Measurements from ENCODE around the gene SMCO3. TPM values are rescaled to one million over a fixed set of nuclear protein-coding genes. Genes with fewer than 3 reads are reported as not detected.

Gene SMCO3
- total RNA-seq, 1 donor from 2014 or later = not detected

DNA sequence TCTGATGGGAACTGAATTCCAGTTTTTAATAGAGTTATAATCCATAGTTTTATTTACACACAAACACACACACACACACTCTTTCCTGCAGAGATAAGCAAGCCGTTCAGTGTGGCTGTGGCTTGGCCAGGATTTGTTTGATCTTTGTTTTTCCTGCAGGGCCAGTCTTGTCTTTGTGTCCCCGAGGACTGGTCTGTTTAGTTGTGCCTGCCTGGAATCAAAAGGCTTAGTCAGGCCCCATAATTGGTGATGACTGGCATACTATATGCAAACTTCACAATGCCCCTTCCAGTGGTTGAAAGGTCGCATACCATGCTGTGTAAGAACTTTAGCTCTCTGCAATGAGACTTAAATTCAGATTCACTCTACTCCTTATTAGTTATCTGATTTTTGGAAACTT is 36.7 kb downstream of the SMCO3 start:
- Mint-ChIP-seq H3K9me3 (no peaks in the 10 kb centered on the region), H3K27me3 (no peaks in the 10 kb centered on the region), H3K36me3 (ENCODE audit: low read depth) (peaks cover 9% of the 10 kb centered on the region), H3K4me3 (no peak overlapping the region), H3K27ac (no peak overlapping the region), H3K4me1 (peaks cover 53% of the 10 kb centered on the region)
- no peak for DNase-seq
- intact Hi-C loops (cut with micrococcal nuclease) = loop anchor here (10.0 kb wide), 1 partner anchor 322 kb away; no protein-coding TSS in a partner anchor

DNA sequence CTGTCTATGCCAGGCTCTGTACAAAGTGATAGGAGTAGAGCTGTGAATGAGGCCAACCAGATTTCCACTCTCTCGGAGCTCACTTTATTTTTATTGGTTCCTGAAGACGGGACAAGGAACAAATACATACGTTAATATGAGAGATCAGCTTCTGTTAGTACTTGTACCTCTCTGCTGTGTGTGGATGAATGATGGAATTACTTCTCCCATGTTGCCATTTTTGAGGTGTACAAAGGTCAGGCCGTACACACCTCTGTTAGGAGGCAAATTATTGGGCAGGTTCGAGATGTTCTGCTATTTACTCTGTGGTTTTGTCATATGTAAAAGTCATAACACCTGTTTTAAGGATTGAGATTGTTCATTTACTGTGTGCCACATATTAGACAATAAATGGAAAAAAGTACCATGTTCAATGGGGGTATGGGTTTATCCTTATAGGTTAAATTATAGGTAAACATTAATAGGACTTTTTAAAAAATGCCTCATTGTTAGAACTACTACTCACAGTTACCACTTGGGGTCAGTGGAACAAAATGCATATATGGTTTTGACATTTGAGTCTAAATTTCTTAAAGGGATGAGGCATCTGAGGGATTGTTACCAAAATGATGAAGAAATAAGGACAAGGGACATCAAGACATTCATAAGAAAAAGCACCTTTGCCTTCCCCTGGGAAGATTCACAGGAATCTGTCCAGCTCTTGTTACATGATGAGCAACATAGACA is 37.6 kb downstream of the SMCO3 start:
- peak overlapping the region; percentile 48 for H3K27ac Mint-ChIP-seq
- no peak for DNase-seq
- H3K9me3 Mint-ChIP-seq = no peaks in the 10 kb centered on the region
- peak overlapping the region; percentile 100 for H3K4me3 Mint-ChIP-seq
- no peaks in the 10 kb centered on the region for H3K27me3 Mint-ChIP-seq
- peaks cover 9% of the 10 kb centered on the region for H3K36me3 Mint-ChIP-seq (ENCODE audit: low read depth)
- intact Hi-C loops (cut with micrococcal nuclease) = loop anchor here (10.0 kb wide), 1 partner anchor 322 kb away; no protein-coding TSS in a partner anchor
- H3K4me1 Mint-ChIP-seq = peaks cover 60% of the 10 kb centered on the region

DNA sequence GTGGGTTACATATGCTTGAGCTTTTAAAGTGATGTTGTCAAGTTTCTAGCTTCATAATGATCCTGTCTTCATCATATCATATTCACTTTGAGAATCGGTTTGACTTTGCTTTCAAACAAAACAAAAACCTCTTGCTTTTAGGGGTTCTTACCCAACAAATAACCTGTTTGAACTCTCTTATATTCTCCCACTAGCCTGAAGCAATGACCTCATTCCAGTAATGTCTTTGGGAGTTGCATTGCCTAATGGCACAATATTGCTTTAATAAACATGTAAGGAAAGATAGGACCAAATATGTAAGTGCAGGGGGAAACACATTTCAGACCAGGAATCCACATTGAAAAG is 38.4 kb downstream of the SMCO3 start:
- intact Hi-C loops (cut with micrococcal nuclease) = loop anchor here (2.0 to 10.0 kb wide), 2 partner anchors 135 to 321 kb away; no protein-coding TSS in a partner anchor
- H3K36me3 Mint-ChIP-seq (ENCODE audit: low read depth) = peaks cover 9% of the 10 kb centered on the region

DNA sequence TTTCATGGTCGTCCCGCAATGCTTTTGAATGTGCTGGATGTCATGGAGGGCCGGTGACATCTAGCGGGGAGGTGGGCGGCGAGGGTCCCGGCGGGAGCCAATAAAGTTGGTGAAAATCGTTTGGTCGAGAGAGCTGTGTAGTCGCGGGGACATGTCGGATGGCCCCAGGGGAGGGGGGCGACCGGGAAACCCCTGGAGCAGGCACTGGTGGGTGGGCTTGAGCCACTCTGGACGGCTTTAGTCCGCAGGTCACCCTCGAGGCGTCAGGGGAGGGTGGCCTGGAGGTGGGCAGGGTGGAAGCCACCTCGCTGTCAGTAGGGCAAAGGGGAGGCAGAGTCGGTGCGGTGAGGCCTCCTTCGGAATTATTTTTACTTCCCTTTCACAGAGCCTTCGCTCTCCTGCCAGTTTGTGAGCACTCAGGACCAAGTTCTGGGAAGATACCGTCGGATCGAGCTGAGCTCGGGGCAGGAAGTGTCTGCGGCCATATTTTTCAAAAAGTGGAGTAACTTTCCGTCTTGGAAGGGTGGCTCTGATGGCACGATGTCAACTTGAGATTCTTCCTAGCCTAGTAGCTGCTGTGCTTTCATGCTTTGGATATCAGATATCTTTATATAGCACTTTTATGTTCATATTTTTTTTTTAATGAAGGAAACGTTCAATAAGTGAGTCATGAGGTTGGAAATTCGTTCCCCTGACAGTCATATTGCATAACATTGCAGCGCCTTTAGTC is 38.9 kb downstream of the SMCO3 start:
- peak overlapping the region; percentile 100 for H3K27ac Mint-ChIP-seq
- peaks cover 56% of the 10 kb centered on the region for H3K4me1 Mint-ChIP-seq
- peak; percentile 79 for DNase-seq
- intact Hi-C loops (cut with micrococcal nuclease) = loop anchor here (1.0 to 10.0 kb wide), 8 partner anchors 28 to 927 kb away; partner anchors contain the start of genes ARHGDIB, ATF7IP, C12orf60 and WBP11
- no peaks in the 10 kb centered on the region for H3K27me3 Mint-ChIP-seq
- H3K4me3 Mint-ChIP-seq = peak overlapping the region; percentile 100
- no peaks in the 10 kb centered on the region for H3K9me3 Mint-ChIP-seq
- H3K36me3 Mint-ChIP-seq (ENCODE audit: low read depth) = peaks cover 10% of the 10 kb centered on the region

More for the DNA sequence above, 38.4 kb downstream of the SMCO3 start:
- Mint-ChIP-seq H3K4me3 (peak overlapping the region; percentile 100), H3K27ac (peak overlapping the region; percentile 100), H3K27me3 (no peaks in the 10 kb centered on the region), H3K9me3 (no peaks in the 10 kb centered on the region), H3K4me1 (peaks cover 61% of the 10 kb centered on the region)
- no peak for DNase-seq

DNA sequence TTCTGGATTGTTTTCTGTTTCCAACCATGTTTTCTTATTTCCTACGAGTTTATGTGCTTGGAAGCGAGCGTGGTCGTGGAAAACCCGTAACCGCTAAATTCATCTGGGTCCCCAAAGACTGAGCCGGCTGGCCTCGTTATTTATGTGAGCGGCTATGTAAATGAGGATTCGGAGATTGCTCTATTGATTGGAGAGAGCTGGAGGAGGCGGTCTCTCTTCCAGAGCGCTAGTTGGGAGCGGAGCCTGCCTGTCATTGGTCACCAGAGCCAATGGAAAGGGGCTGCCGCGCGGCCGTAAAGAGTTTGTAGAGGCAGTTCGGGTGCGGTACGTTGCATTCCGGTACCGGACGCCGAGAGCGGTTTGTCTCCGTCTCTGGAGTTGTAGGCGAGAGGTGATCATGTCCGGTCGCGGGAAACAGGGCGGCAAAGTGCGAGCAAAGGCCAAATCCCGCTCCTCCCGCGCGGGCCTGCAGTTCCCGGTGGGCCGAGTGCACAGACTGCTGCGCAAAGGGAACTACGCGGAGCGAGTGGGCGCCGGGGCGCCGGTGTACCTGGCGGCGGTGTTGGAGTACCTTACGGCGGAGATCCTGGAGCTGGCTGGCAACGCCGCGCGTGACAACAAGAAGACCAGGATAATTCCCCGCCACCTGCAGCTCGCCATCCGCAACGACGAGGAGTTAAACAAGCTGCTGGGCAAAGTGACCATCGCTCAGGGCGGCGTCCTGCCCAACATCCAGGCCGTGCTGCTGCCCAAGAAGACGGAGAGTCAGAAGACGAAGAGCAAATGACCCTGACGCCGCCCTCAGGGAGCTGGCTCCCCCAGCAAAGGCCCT is 39.7 kb downstream of the SMCO3 start:
- intact Hi-C loops (cut with micrococcal nuclease) = loop anchor here (1.0 to 10.0 kb wide), 8 partner anchors 29 to 928 kb away; partner anchors contain the start of genes ARHGDIB, ATF7IP, C12orf60 and WBP11

DNA sequence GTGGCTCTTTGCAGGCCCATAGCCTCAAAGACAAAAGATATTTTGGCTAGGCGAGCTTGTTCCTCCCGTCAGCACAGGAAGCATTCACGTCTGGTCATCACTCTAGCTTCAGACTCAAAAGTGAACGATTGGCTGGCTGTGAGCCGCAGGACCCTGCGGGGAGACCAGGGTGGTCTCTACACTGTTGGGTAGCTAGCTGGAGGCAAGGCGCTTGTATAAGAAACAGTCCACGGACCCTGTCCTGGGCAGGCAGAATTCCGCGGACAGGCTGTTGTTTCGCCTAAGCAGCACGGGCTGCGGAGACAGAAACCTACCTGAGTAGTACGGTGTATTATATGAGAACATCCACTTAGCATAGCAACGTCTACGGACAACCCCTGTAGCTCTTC is 40.3 kb downstream of the SMCO3 start:
- peaks cover 20% of the 10 kb centered on the region for H3K36me3 Mint-ChIP-seq (ENCODE audit: low read depth)
- H3K4me1 Mint-ChIP-seq = peaks cover 60% of the 10 kb centered on the region
- DNase-seq = no peak
- peak overlapping the region; percentile 100 for H3K27ac Mint-ChIP-seq
- H3K27me3 Mint-ChIP-seq = no peaks in the 10 kb centered on the region
- H3K4me3 Mint-ChIP-seq = peak overlapping the region; percentile 100
- intact Hi-C loops (cut with micrococcal nuclease) = loop anchor here (1.0 to 10.0 kb wide), 8 partner anchors 30 to 929 kb away; partner anchors contain the start of genes ARHGDIB, ATF7IP, C12orf60 and WBP11
- H3K9me3 Mint-ChIP-seq = peaks cover 3% of the 10 kb centered on the region

More for the DNA sequence above, 39.7 kb downstream of the SMCO3 start:
- peak overlapping the region; percentile 100 for H3K27ac Mint-ChIP-seq
- DNase-seq = peak; percentile 98
- H3K27me3 Mint-ChIP-seq = no peaks in the 10 kb centered on the region
- H3K9me3 Mint-ChIP-seq = no peaks in the 10 kb centered on the region
- peaks cover 55% of the 10 kb centered on the region for H3K4me1 Mint-ChIP-seq
- H3K36me3 Mint-ChIP-seq (ENCODE audit: low read depth) = peaks cover 14% of the 10 kb centered on the region
- H3K4me3 Mint-ChIP-seq = peak overlapping the region; percentile 100

- intact Hi-C loops (cut with micrococcal nuclease) = loop anchor here (5.0 to 10.0 kb wide), 4 partner anchors 318 to 929 kb away; no protein-coding TSS in a partner anchor
- H3K27me3 Mint-ChIP-seq = no peaks in the 10 kb centered on the region
- H3K36me3 Mint-ChIP-seq (ENCODE audit: low read depth) = peaks cover 21% of the 10 kb centered on the region
- DNase-seq = no peak
- H3K4me1 Mint-ChIP-seq = peaks cover 59% of the 10 kb centered on the region
- peaks cover 3% of the 10 kb centered on the region for H3K9me3 Mint-ChIP-seq
- H3K4me3 Mint-ChIP-seq = peak overlapping the region; percentile 100
- peak overlapping the region; percentile 100 for H3K27ac Mint-ChIP-seq
These were observed 41.0 kb downstream of the SMCO3 start for GRCh38 chr12:14772946-14773345.

DNA sequence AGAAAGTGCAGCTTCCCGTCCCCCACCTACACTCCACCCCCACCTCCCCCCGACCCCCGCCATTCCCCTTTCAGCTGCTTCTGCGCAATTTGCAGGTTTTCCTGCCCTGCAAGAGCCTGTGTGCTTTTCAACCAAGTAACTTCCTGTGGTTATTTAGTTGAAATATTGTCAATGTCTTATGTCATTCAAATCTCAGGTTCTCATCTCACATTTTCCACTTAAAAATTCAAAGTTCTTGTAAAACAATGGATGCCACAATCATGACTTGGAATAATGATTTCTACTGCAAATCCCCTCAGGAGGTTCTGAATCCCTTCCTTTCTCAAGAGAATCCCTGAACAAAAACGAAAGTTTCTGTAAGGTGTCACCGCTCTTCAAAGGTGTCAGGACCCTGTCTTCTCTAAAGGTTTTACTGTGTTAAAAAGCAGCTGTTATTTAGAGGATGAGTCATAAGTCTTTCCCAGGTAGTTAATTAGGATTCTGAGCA is 42.3 kb downstream of the SMCO3 start:
- no peaks in the 10 kb centered on the region for H3K27me3 Mint-ChIP-seq
- H3K9me3 Mint-ChIP-seq = peaks cover 7% of the 10 kb centered on the region
- peaks cover 62% of the 10 kb centered on the region for H3K4me1 Mint-ChIP-seq
- peaks cover 33% of the 10 kb centered on the region for H3K36me3 Mint-ChIP-seq (ENCODE audit: low read depth)
- peak; percentile 81 for DNase-seq
- peak overlapping the region; percentile 99 for H3K27ac Mint-ChIP-seq
- intact Hi-C loops (cut with micrococcal nuclease) = loop anchor here (1.0 to 10.0 kb wide), 9 partner anchors 189 to 1111 kb away; partner anchors contain the start of genes ARHGDIB and STRAP
- peak overlapping the region; percentile 96 for H3K4me3 Mint-ChIP-seq

- peaks cover 12% of the 10 kb centered on the region for H3K9me3 Mint-ChIP-seq
- peak; percentile 99 for DNase-seq
- peak overlapping the region; percentile 99 for H3K27ac Mint-ChIP-seq
- peaks cover 57% of the 10 kb centered on the region for H3K4me1 Mint-ChIP-seq
- H3K4me3 Mint-ChIP-seq = peak overlapping the region; percentile 96
- H3K27me3 Mint-ChIP-seq = no peaks in the 10 kb centered on the region
- H3K36me3 Mint-ChIP-seq (ENCODE audit: low read depth) = peaks cover 41% of the 10 kb centered on the region
- intact Hi-C loops (cut with micrococcal nuclease) = loop anchor here (1.0 to 10.0 kb wide), 9 partner anchors 190 to 1112 kb away; partner anchors contain the start of genes ARHGDIB and STRAP
These were observed 43.2 kb downstream of the SMCO3 start for GRCh38 chr12:14770496-14771461.

DNA sequence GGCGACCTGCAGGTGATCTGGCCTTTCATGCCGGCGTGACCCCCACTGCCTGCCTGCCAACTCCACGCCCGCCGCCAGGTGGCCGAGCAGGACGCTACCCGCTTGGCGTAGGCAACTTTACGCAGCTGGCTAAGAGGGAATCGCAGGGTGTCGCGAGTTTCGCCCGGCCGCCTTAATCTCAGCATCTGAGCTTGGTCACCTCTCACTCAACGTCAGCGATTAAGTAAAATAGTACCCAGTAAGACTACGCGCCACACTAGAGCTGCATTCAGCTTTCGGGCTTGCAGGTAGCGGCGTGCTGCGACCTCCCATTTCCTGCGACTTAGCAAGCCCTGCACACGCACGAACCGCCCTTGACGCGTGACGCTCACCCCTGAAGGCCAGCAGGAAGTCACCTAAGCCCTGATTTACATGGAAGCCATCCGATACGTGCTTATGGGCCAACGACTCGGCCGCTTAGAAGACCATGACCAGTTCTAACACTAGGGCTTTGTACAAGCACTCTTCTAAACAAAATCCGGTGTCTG is 44.0 kb downstream of the SMCO3 start:
- intact Hi-C loops (cut with micrococcal nuclease) = loop anchor here (1.0 to 10.0 kb wide), 9 partner anchors 47 to 1113 kb away; partner anchors contain the start of genes ARHGDIB and STRAP
- H3K4me1 Mint-ChIP-seq = peaks cover 51% of the 10 kb centered on the region
- H3K36me3 Mint-ChIP-seq (ENCODE audit: low read depth) = peaks cover 46% of the 10 kb centered on the region
- peaks cover 15% of the 10 kb centered on the region for H3K9me3 Mint-ChIP-seq
- no peaks in the 10 kb centered on the region for H3K27me3 Mint-ChIP-seq
- peak; percentile 95 for DNase-seq
- peak overlapping the region; percentile 99 for H3K27ac Mint-ChIP-seq
- H3K4me3 Mint-ChIP-seq = peak overlapping the region; percentile 96

DNA sequence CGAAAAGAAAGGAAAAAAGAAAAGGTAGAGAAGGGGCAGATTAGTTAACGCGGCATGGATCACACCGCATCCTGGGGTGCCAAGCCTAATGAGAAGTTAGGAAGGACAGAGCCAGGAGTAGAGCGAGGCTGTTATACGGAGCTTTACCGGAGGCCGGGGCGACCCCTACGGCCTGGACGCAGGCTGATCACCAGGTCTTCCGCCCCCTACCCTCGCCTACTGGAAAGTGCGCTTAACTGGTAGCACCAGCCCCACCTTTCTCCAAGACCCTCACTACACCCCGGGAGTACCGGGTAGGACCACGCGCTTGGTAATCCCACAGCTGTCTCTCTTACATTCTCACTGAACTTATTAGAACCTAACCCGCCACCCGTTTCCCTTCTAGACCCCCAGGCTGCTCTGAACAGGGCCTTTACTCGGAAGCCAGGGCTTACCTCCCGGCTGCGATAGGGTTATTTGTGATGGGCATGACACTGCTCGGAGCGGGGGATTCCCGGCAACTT is 44.5 kb downstream of the SMCO3 start:
- no peak for DNase-seq
- Mint-ChIP-seq H3K36me3 (ENCODE audit: low read depth) (peaks cover 46% of the 10 kb centered on the region), H3K27ac (peak overlapping the region; percentile 99), H3K27me3 (no peaks in the 10 kb centered on the region), H3K9me3 (peaks cover 15% of the 10 kb centered on the region), H3K4me1 (peaks cover 49% of the 10 kb centered on the region), H3K4me3 (peak overlapping the region; percentile 96)
- intact Hi-C loops (cut with micrococcal nuclease) = loop anchor here (1.0 to 5.0 kb wide), 2 partner anchors 46 to 532 kb away; no protein-coding TSS in a partner anchor
